GM23338 (cell line): Measurements from ENCODE around the gene KLHL40. TPM values are rescaled to one million over a fixed set of nuclear protein-coding genes. Genes with fewer than 3 reads are reported as not detected.
A peak's percentile ranks its signal among the peaks of the same experiment; 100 is the strongest.

Source experiments
- ATAC-seq: fragments of 200-7000 bp; cut with Tn5 transposase; 3 replicates; pipeline ENCODE4 v1.9.1; 2020
- DNase-seq: peaks from one replicate; pipeline ENCODE4 v3.0.0-alpha.2; 2015; ENCODE audit warnings: low spot score
- H2AFZ ChIP-seq: fragments of 200-600 bp; sonication (generic); 2 replicates; pipeline ENCODE4 v1.8.0; 2016; ENCODE audit warnings: antibody characterized with exemption, mild to moderate bottlenecking, moderate library complexity
- H3F3A ChIP-seq: fragments of 200-600 bp; sonication (generic); replicated peaks from 2 replicates; pipeline ENCODE4 v1.8.0; 2017; ENCODE audit warnings: antibody characterized with exemption, mixed run types, low read depth
- H3K27ac ChIP-seq: fragments of 200-600 bp; sonication (generic); 2 replicates; pipeline ENCODE4 v1.6.1; 2016; ENCODE audit warnings: low read depth
- H3K27me3 ChIP-seq: fragments of 200-600 bp; sonication (generic); 2 replicates; pipeline ENCODE4 v1.8.0; 2016; ENCODE audit warnings: mild to moderate bottlenecking, mixed run types, moderate library complexity; ENCODE audit not compliant: insufficient read depth
- H3K36me3 ChIP-seq: fragments of 200-600 bp; sonication (generic); 2 replicates; pipeline ENCODE4 v1.8.0; 2016; ENCODE audit warnings: mild to moderate bottlenecking; ENCODE audit not compliant: insufficient read depth
- H3K4me1 ChIP-seq: fragments of 200-600 bp; sonication (generic); 2 replicates; pipeline ENCODE4 v1.8.0; 2016; ENCODE audit warnings: mild to moderate bottlenecking, moderate library complexity; ENCODE audit not compliant: insufficient read depth
- H3K4me2 ChIP-seq: fragments of 200-600 bp; sonication (generic); 2 replicates; pipeline ENCODE4 v1.7.1; 2017; ENCODE audit warnings: mixed run types
- H3K4me3 ChIP-seq: fragments of 200-600 bp; sonication (generic); 2 replicates; pipeline ENCODE4 v1.6.1; 2016; ENCODE audit warnings: mixed run types
- H3K79me2 ChIP-seq: fragments of 200-600 bp; sonication (generic); replicated peaks from 2 replicates; pipeline ENCODE4 v1.8.0; 2017; ENCODE audit warnings: mild to moderate bottlenecking; ENCODE audit not compliant: insufficient read depth
- H3K9me2 ChIP-seq: fragments of 200-600 bp; sonication (generic); 2 replicates; pipeline ENCODE4 v1.8.0; 2017; ENCODE audit not compliant: insufficient read depth
- H4K20me1 ChIP-seq: fragments of 200-600 bp; sonication (generic); replicated peaks from 2 replicates; pipeline ENCODE4 v1.8.0; 2017; ENCODE audit warnings: mild to moderate bottlenecking; ENCODE audit not compliant: insufficient read depth
- H3K27ac Mint-ChIP-seq: 2 replicates; pipeline ENCODE4 v1.8.0; 2020; ENCODE audit warnings: inconsistent platforms, mild to moderate bottlenecking, moderate library complexity, mixed read lengths
- H3K27me3 Mint-ChIP-seq: 3 replicates; pipeline ENCODE4 v1.8.0; 2022; ENCODE audit warnings: low read depth, mild to moderate bottlenecking, moderate library complexity, mixed read lengths, inconsistent platforms; ENCODE audit not compliant: insufficient read depth, poor library complexity
- H3K36me3 Mint-ChIP-seq: 3 replicates; pipeline ENCODE4 v1.8.0; 2021; ENCODE audit warnings: low read depth, mild to moderate bottlenecking, inconsistent platforms, moderate library complexity, mixed read lengths
- H3K4me1 Mint-ChIP-seq: 3 replicates; pipeline ENCODE4 v1.8.0; 2020; ENCODE audit warnings: mild to moderate bottlenecking, inconsistent platforms, mixed read lengths
- H3K4me3 Mint-ChIP-seq: 3 replicates; pipeline ENCODE4 v1.8.0; 2021; ENCODE audit warnings: moderate library complexity, mild to moderate bottlenecking, inconsistent platforms, mixed read lengths
- H3K9me3 Mint-ChIP-seq: 3 replicates; pipeline ENCODE4 v1.8.0; 2020; ENCODE audit warnings: moderate library complexity, mild to moderate bottlenecking, inconsistent platforms, mixed read lengths
- CREB1 ChIP-seq: fragments of 250-450 bp; sonication (Bioruptor Pico); IDR thresholded peaks from 2 replicates; pipeline ENCODE4 v1.5.0; 2020; ENCODE audit warnings: low read depth, mild to moderate bottlenecking, moderate library complexity
- EZH2 ChIP-seq: fragments of 200-600 bp; sonication (generic); IDR thresholded peaks from one replicate; pipeline ENCODE4 v1.8.0; 2017; ENCODE audit warnings: antibody characterized with exemption, mild to moderate bottlenecking, low read depth; ENCODE audit not compliant: unreplicated experiment
- EZH2phosphoT487 ChIP-seq: fragments of 200-600 bp; sonication (generic); IDR thresholded peaks from one replicate; pipeline ENCODE4 v1.8.1; 2018; ENCODE audit warnings: antibody characterized with exemption; ENCODE audit not compliant: unreplicated experiment
- JUNB ChIP-seq: IDR thresholded peaks from one replicate; pipeline ENCODE4 v1.6.1; 2016; ENCODE audit warnings: antibody characterized with exemption; ENCODE audit not compliant: unreplicated experiment
- NANOG ChIP-seq: IDR thresholded peaks from 2 replicates; pipeline ENCODE4 v1.6.1; 2016; ENCODE audit warnings: antibody characterized with exemption, borderline replicate concordance
- POLR2AphosphoS5 ChIP-seq: IDR thresholded peaks from 2 replicates; pipeline ENCODE4 v1.6.1; 2016; ENCODE audit warnings: antibody characterized with exemption, low read depth
- STAT1 ChIP-seq: IDR thresholded peaks from one replicate; pipeline ENCODE4 v1.6.1; 2016; ENCODE audit warnings: antibody characterized with exemption; ENCODE audit not compliant: unreplicated experiment
- polyA plus RNA-seq: library from polyadenylated mRNA; unstranded; fragments of >200 nt; fragmentation: Nextera tagmentation; extraction: Ambion mirVana; gene quantifications from 2 replicates; pipeline ENCODE4 v1.2.1, GENCODE V29; 2016
- total RNA-seq: library from RNA; depleted of rRNA; stranded (reverse); fragments of >200 nt; shearing (Covaris generic); gene quantifications from 2 replicates; pipeline ENCODE4 v1.2.3, GENCODE V29; 2014
- TF ChIP-seq, protein P1 (sequence below): IDR thresholded peaks from one replicate; pipeline ENCODE4 v1.6.1; 2018; ENCODE audit warnings: antibody characterized with exemption; ENCODE audit not compliant: unreplicated experiment
- TF ChIP-seq, protein P2 (sequence below), 2 experiments: fragments of 200-600 bp in 1 of 2; sonication (generic) in 1 of 2; conservative IDR thresholded peaks; 2 replicates each; pipeline versions ENCODE4 v1.5.1 to v1.6.1; 2016 to 2017; ENCODE audit warnings: antibody characterized with exemption in 2 of 2, low read depth in 2 of 2, mild to moderate bottlenecking in 2 of 2, moderate library complexity in 1 of 2
- TF ChIP-seq, protein P3 (sequence below): IDR thresholded peaks from 2 replicates; pipeline ENCODE4 v1.6.1; 2016; ENCODE audit warnings: antibody characterized with exemption

KLHL40 gene
- total and polyA plus RNA-seq, 2 experiments from 2014 or later: not detected

DNA sequence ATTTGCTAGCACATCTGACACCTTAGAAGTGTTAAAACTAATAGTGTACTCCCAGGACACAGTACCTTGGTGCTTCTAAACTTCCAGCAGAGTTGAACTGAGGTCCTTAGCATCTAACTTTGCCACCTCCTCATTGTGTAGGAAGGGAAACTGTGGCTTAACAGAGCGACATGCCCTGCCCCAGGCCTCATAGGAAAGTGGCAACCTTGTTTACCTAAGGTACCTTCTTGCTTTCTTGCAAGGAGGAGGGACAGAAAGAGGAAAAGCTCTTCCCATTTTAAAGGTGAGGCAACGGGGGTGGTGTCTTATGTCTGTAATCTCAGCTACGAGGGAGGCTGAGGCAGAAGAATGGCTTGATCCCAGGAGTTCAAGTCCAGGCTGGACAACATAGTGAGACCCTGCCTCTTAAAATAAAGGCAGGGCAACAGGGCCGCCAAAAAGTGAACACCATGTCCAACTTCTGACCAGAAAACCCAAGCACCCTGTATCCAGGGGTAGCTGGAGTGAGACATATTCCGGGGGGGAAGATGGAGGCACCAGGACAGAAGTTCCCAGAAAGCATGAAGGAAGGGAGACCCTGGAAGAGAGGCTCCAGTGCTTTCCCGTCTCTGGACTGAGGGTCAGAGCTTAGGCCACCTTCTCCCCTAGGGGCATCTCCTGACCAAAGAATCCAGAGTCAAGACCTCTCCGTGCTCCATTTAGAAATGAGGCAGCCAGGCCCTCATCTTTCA is 540 bp upstream of the KLHL40 start (continued):
- TF ChIP-seq, protein P1, sequence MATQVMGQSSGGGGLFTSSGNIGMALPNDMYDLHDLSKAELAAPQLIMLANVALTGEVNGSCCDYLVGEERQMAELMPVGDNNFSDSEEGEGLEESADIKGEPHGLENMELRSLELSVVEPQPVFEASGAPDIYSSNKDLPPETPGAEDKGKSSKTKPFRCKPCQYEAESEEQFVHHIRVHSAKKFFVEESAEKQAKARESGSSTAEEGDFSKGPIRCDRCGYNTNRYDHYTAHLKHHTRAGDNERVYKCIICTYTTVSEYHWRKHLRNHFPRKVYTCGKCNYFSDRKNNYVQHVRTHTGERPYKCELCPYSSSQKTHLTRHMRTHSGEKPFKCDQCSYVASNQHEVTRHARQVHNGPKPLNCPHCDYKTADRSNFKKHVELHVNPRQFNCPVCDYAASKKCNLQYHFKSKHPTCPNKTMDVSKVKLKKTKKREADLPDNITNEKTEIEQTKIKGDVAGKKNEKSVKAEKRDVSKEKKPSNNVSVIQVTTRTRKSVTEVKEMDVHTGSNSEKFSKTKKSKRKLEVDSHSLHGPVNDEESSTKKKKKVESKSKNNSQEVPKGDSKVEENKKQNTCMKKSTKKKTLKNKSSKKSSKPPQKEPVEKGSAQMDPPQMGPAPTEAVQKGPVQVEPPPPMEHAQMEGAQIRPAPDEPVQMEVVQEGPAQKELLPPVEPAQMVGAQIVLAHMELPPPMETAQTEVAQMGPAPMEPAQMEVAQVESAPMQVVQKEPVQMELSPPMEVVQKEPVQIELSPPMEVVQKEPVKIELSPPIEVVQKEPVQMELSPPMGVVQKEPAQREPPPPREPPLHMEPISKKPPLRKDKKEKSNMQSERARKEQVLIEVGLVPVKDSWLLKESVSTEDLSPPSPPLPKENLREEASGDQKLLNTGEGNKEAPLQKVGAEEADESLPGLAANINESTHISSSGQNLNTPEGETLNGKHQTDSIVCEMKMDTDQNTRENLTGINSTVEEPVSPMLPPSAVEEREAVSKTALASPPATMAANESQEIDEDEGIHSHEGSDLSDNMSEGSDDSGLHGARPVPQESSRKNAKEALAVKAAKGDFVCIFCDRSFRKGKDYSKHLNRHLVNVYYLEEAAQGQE: no peak
- TF ChIP-seq, protein P2, sequence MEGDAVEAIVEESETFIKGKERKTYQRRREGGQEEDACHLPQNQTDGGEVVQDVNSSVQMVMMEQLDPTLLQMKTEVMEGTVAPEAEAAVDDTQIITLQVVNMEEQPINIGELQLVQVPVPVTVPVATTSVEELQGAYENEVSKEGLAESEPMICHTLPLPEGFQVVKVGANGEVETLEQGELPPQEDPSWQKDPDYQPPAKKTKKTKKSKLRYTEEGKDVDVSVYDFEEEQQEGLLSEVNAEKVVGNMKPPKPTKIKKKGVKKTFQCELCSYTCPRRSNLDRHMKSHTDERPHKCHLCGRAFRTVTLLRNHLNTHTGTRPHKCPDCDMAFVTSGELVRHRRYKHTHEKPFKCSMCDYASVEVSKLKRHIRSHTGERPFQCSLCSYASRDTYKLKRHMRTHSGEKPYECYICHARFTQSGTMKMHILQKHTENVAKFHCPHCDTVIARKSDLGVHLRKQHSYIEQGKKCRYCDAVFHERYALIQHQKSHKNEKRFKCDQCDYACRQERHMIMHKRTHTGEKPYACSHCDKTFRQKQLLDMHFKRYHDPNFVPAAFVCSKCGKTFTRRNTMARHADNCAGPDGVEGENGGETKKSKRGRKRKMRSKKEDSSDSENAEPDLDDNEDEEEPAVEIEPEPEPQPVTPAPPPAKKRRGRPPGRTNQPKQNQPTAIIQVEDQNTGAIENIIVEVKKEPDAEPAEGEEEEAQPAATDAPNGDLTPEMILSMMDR (conservative IDR thresholded peaks at IDR 0.05; ENCODE audit: low read depth in 2 of 2): no peak
- TF ChIP-seq EZH2 (no peak), NANOG (no peak), STAT1 (no peak), EZH2phosphoT487 (no peak), JUNB (no peak), POLR2AphosphoS5 (no peak)
- TF ChIP-seq, protein P3, sequence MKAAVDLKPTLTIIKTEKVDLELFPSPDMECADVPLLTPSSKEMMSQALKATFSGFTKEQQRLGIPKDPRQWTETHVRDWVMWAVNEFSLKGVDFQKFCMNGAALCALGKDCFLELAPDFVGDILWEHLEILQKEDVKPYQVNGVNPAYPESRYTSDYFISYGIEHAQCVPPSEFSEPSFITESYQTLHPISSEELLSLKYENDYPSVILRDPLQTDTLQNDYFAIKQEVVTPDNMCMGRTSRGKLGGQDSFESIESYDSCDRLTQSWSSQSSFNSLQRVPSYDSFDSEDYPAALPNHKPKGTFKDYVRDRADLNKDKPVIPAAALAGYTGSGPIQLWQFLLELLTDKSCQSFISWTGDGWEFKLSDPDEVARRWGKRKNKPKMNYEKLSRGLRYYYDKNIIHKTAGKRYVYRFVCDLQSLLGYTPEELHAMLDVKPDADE: no peak

DNA sequence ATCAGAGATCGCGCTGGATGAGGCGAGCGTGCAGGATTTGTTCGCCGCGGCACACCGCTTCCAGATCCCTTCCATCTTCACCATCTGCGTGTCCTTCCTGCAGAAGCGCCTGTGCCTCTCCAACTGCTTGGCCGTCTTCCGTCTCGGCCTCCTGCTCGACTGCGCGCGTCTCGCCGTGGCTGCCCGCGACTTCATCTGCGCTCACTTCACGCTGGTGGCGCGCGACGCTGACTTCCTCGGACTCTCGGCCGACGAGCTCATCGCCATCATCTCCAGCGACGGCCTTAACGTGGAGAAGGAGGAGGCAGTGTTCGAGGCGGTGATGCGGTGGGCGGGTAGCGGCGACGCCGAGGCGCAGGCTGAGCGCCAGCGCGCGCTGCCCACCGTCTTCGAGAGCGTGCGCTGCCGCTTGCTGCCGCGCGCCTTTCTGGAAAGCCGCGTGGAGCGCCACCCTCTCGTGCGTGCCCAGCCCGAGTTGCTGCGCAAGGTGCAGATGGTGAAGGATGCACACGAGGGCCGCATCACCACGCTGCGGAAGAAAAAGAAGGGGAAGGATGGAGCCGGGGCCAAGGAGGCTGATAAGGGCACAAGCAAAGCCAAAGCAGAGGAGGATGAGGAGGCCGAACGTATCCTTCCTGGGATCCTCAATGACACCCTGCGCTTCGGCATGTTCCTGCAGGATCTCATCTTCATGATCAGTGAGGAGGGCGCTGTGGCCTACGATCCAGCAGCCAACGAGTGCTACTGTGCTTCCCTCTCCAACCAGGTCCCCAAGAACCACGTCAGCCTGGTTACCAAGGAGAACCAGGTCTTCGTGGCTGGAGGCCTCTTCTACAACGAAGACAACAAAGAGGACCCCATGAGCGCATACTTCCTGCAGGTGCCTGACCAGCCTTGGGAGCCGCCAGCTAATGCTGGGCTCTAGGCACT is 819 bp downstream of the KLHL40 start:
- H3K9me3 Mint-ChIP-seq: no peaks in the 10 kb centered on the region
- Histone ChIP-seq H3K4me2 (no peak overlapping the region), H2AFZ (peak overlapping the region; percentile 32; the same call in 1 of the 2 replicates)
- no peak for TF ChIP-seq EZH2
- TF ChIP-seq, protein P3: no peak
- no peak for TF ChIP-seq NANOG
- TF ChIP-seq, protein P1: no peak
- TF ChIP-seq, protein P2 (conservative IDR thresholded peaks at IDR 0.05; ENCODE audit: low read depth in 2 of 2): no peak
- TF ChIP-seq CREB1: no peak
- no peak for TF ChIP-seq EZH2phosphoT487

More for the DNA sequence above, 819 bp downstream of the KLHL40 start:
- Histone ChIP-seq H3K36me3 (no peaks in the 10 kb centered on the region), H3K27ac (no peak overlapping the region), H3K4me3 (no peak overlapping the region), H3F3A (no peaks in the 10 kb centered on the region), H4K20me1 (no peaks in the 10 kb centered on the region), H3K79me2 (no peaks in the 10 kb centered on the region), H3K27me3 (no peaks in the 10 kb centered on the region), H3K9me2 (no peaks in the 10 kb centered on the region), H3K4me1 (no peaks in the 10 kb centered on the region)
- Mint-ChIP-seq H3K36me3 (no peaks in the 10 kb centered on the region), H3K4me3 (no peak overlapping the region), H3K27me3 (peaks cover 14% of the 10 kb centered on the region), H3K27ac (no peak overlapping the region), H3K4me1 (peaks cover 19% of the 10 kb centered on the region)
- no peak for DNase-seq
- ATAC-seq: no peak
